HepG2 (cell line): ENCODE measurements around the gene RPLP1. TPM values are rescaled to one million over a fixed set of nuclear protein-coding genes. Genes with fewer than 3 reads are reported as not detected.

Experiments
- ADNP ChIP-seq: sonication (generic); formaldehyde crosslinking; IDR thresholded peaks from 2 replicates; pipeline ENCODE4 v1.4.0; 2020; ENCODE audit warnings: missing genetic modification reagents
- CAMTA2 ChIP-seq: sonication (generic); formaldehyde crosslinking; IDR thresholded peaks from 2 replicates; pipeline ENCODE4 v1.4.0; 2020; ENCODE audit warnings: mild to moderate bottlenecking, missing genetic modification reagents, borderline replicate concordance
- CHD4 ChIP-seq: fragments of 200-600 bp; sonication (generic); IDR thresholded peaks from 2 replicates; pipeline ENCODE4 v1.7.0; 2017; ENCODE audit warnings: mild to moderate bottlenecking, low read length, borderline replicate concordance
- ELK4 ChIP-seq: sonication (generic); formaldehyde crosslinking; IDR thresholded peaks from 2 replicates; pipeline ENCODE4 v1.9.0; 2021; ENCODE audit warnings: missing genetic modification reagents, borderline replicate concordance
- HDAC2 ChIP-seq: sonication (generic); formaldehyde crosslinking; IDR thresholded peaks from 2 replicates; pipeline ENCODE4 v1.4.0; 2020; ENCODE audit warnings: missing genetic modification reagents
- HNRNPK ChIP-seq: fragments of 200-400 bp; formaldehyde crosslinking; IDR thresholded peaks from 2 replicates; pipeline ENCODE4 v1.6.1; 2018; ENCODE audit warnings: low read length, low read depth, moderate library complexity, mild to moderate bottlenecking; ENCODE audit not compliant: poor library complexity, severe bottlenecking
- NAIF1 ChIP-seq: sonication (generic); formaldehyde crosslinking; IDR thresholded peaks from 2 replicates; pipeline ENCODE4 v1.5.0; 2020; ENCODE audit warnings: mild to moderate bottlenecking, missing genetic modification reagents, borderline replicate concordance
- PCBP2 ChIP-seq: fragments of 200-400 bp; formaldehyde crosslinking; optimal IDR thresholded peaks from 2 replicates; pipeline ENCODE3; 2018; ENCODE audit warnings: low read length, low read depth; ENCODE audit not compliant: poor library complexity, severe bottlenecking
- RARA ChIP-seq: IDR thresholded peaks from 2 replicates; pipeline ENCODE4 v1.6.1; 2016; ENCODE audit warnings: missing genetic modification reagents, missing compliant biosample characterization
- RCOR2 ChIP-seq: IDR thresholded peaks from 2 replicates; pipeline ENCODE4 v1.6.1; 2016; ENCODE audit warnings: missing biosample characterization, missing genetic modification reagents
- REPIN1 ChIP-seq: sonication (generic); formaldehyde crosslinking; IDR thresholded peaks from 2 replicates; pipeline ENCODE4 v1.8.0; 2022; ENCODE audit warnings: missing genetic modification reagents, low read depth, mild to moderate bottlenecking, borderline replicate concordance
- ZBTB38 ChIP-seq: sonication (generic); formaldehyde crosslinking; IDR thresholded peaks from 2 replicates; pipeline ENCODE4 v1.5.1; 2020; ENCODE audit warnings: mild to moderate bottlenecking, missing genetic modification reagents
- ZMYM3 ChIP-seq: sonication (generic); formaldehyde crosslinking; IDR thresholded peaks from 2 replicates; pipeline ENCODE4 v1.5.1; 2020; ENCODE audit warnings: mild to moderate bottlenecking, missing genetic modification reagents
- ZNF629 ChIP-seq: sonication (generic); formaldehyde crosslinking; conservative IDR thresholded peaks from 2 replicates; pipeline ENCODE4 v1.5.0; 2020; ENCODE audit warnings: missing genetic modification reagents
- ZNF720 ChIP-seq: sonication (generic); formaldehyde crosslinking; IDR thresholded peaks from 2 replicates; pipeline ENCODE4 v1.4.0; 2020; ENCODE audit warnings: missing genetic modification reagents
- ZSCAN21 ChIP-seq: sonication (generic); formaldehyde crosslinking; IDR thresholded peaks from 2 replicates; pipeline ENCODE4 v1.8.0; 2022; ENCODE audit warnings: mild to moderate bottlenecking, missing genetic modification reagents, moderate library complexity, borderline replicate concordance
- polyA plus RNA-seq, 8 experiments: library from polyadenylated mRNA; depleted of rRNA in 3 of 8; stranded (reverse) in 7 of 8; unstranded in 1 of 8; fragments of >200 nt; fragmentation: Illumina TruSeq in 4 of 8; extraction: Trizol in 4 of 8; gene quantifications; 2 replicates each; pipeline versions ENCODE4 v1.2.1 to v1.2.3, GENCODE V29; 2011 to 2016; ENCODE audit warnings: low read depth in 4 of 8, missing spikeins in 1 of 8, mixed read lengths in 1 of 8; ENCODE audit not compliant: insufficient read depth in 1 of 8
- total RNA-seq, 5 experiments: library from RNA; depleted of rRNA; stranded (reverse); fragments of >200 nt; fragmentation: Illumina TruSeq; extraction: Trizol; gene quantifications; 2 replicates each; pipeline ENCODE4 v1.2.3, GENCODE V29; 2016; ENCODE audit warnings: low read depth in 1 of 5

Gene RPLP1
- total and polyA plus RNA-seq, 2 of the 13 experiments (the other 11 are each of a cell fraction or from before 2014, with no cell fraction given), result 817 to 929 TPM

GRCh38 chr15:69450968-69451695 lies 1.5 kb upstream of the RPLP1 start (continued):
- TF ChIP-seq NAIF1 (CRISPR knock-in tag) (0 out of 2 replicates have a peak, but pooled peaks have one; percentile 40), ZNF720 (CRISPR knock-in tag) (no peak), ELK4 (no peak), RCOR2 (CRISPR knock-in tag) (peak; percentile 42; the same call in 1 of the 2 replicates), REPIN1 (CRISPR knock-in tag) (no peak), CHD4 (peak; percentile 59), ZSCAN21 (CRISPR knock-in tag) (no peak), ZBTB38 (peak; percentile 44; the same call in 1 of the 2 replicates), ZMYM3 (CRISPR knock-in tag) (peak; percentile 74), ZNF629 (CRISPR knock-in tag) (0 out of 2 replicates have a peak, but pooled peaks have one; percentile 9), PCBP2 (no peak), CAMTA2 (CRISPR knock-in tag) (no peak), HDAC2 (peak; percentile 25; the same call in 1 of the 2 replicates), RARA (CRISPR knock-in tag) (no peak), ADNP (CRISPR knock-in tag) (0 out of 2 replicates have a peak, but pooled peaks have one; percentile 66), HNRNPK (no peak)
- TF ChIP-seq, all 625 proteins: peak for 16
